Right cardiac atrium (tissue), 5 donors: Measurements from ENCODE around the gene BMF. TPM values are rescaled to one million over a fixed set of nuclear protein-coding genes. Genes with fewer than 3 reads are reported as not detected.
"Not testable (repeated sequence)": the region's sequence is repeated elsewhere in the genome, so short reads cannot be mapped to it uniquely, and the experiment has no call there.

Source experiments
- ATAC-seq, 2 donors: fragments of 200-7000 bp; cut with Tn5 transposase; one replicate each; pipeline versions ENCODE4 v1.8.0 to v1.9.1; 2020; ENCODE audit warnings: moderate library complexity in 2 of 2, mild to moderate bottlenecking in 1 of 2
- DNase-seq, 3 donors: peaks; one replicate each; pipeline ENCODE4 v3.0.0-alpha.2; 2020
- H3K27ac ChIP-seq: one replicate; pipeline ENCODE4 v1.5.1; 2013; ENCODE audit warnings: mild to moderate bottlenecking, low read length, control low read depth, moderate library complexity
- H3K27me3 ChIP-seq: one replicate; pipeline ENCODE4 v1.6.1; 2013; ENCODE audit not compliant: control insufficient read depth, insufficient read depth
- H3K4me1 ChIP-seq: one replicate; pipeline ENCODE4 v1.6.1; 2013; ENCODE audit warnings: low read length; ENCODE audit not compliant: control insufficient read depth, insufficient read depth
- H3K4me3 ChIP-seq: one replicate; pipeline ENCODE4 v1.5.1; 2013; ENCODE audit warnings: low read length, control low read depth
- H3K9me3 ChIP-seq: one replicate; pipeline ENCODE4 v1.6.1; 2013; ENCODE audit warnings: low read length; ENCODE audit not compliant: control insufficient read depth
- WGBS: extraction: QIAGEN DNeasy Blood & Tissue Kit; methylation state at CpG from one replicate; pipeline ENCODE4 v1.1.7; 2013; 5-methylcytosine and 5-hydroxymethylcytosine counted together
- intact Hi-C, 4 donors: fragments of 100-400 bp; cut with DNase I; formaldehyde crosslinking; loops; one replicate each; pipeline versions ENCODE4 v1.11.0 to v1.14.0; 2022 to 2023
- long read RNA-seq, 4 donors: library from polyadenylated mRNA; unstranded; transcript quantifications; one replicate each; pipeline ENCODE4 v2.0.0, GENCODE V29; 2020 to 2021
- polyA plus RNA-seq: library from polyadenylated mRNA; stranded (reverse); fragments of 200-250 nt; gene quantifications from one replicate; pipeline ENCODE4 v1.2.3, GENCODE V29; 2013
- total RNA-seq, 4 donors: library from RNA; stranded (reverse); fragmentation: NEBNext Ultra II Directional; extraction: Animal tissue kit (Norgen Biotek cat#: 25700); gene quantifications; one replicate each; pipeline ENCODE4 v1.2.1, GENCODE V29; 2021
- donor health status: healthy with polysubstance abuse.
- donor health status: DM: no; HTN: yes; CAD: no.
- donor health status: DM: no; HTN: no; CAD: no.
- donor health status: DM: no; HTN: yes; CAD: no; lungs with severe emphysema.
- donor health status: DM: yes; HTN: yes; CAD: no.

Gene BMF, protein sequence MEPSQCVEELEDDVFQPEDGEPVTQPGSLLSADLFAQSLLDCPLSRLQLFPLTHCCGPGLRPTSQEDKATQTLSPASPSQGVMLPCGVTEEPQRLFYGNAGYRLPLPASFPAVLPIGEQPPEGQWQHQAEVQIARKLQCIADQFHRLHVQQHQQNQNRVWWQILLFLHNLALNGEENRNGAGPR
- 1 to 10 TPM; 3.0 to 9.9 (median 8.5) TPM for total RNA-seq
- 2.9 TPM for polyA plus RNA-seq
- long read RNA-seq, donor 1, full-length matches to known transcripts, result 4 of 9 reads
- long read RNA-seq, donor 1, partial matches to known transcripts, result 0 of 9 reads
- long read RNA-seq, donor 1, other reads (novel, unspliced or antisense), result 5 of 9 reads
- long read RNA-seq, donor 2, partial matches to known transcripts, result 1 of 3 reads
- long read RNA-seq, donor 2, other reads (novel, unspliced or antisense), result 2 of 3 reads
- long read RNA-seq, donor 3, result 0 reads
- long read RNA-seq, donor 4, full-length matches to known transcripts, result 3 of 4 reads
- long read RNA-seq, donor 4, partial matches to known transcripts, result 1 of 4 reads
- long read RNA-seq, donor 4, other reads (novel, unspliced or antisense), result 0 of 4 reads

- H3K4me1 ChIP-seq, result peaks cover 25% of the 10 kb centered on the region
- intact Hi-C loops, result loop anchor here in 3 of 4 donors (5.0 to 10.0 kb wide), 4 partner anchors 47 to 64 kb away; no protein-coding TSS in a partner anchor
- peak; percentile 83 to 87 for ATAC-seq
- H3K9me3 ChIP-seq, result no peaks in the 10 kb centered on the region
- peak; percentile 100 for DNase-seq
- 5% methylated on average over 48 of the region's 48 CpGs for WGBS
- peak within 1 kb of the TSS; percentile 85 for H3K4me3 ChIP-seq
- peak within 1 kb of the TSS; percentile 65 for H3K27ac ChIP-seq
- H3K27me3 ChIP-seq, result no peaks in the 10 kb centered on the region
These were observed at the start of gene BMF for GRCh38 chr15:40108855-40109735. Gene BMF (minus strand): TSS chr15:40108879. CDS start chr15:40106086, 2,793 bp downstream.

- no peak overlapping the region for H3K27ac ChIP-seq
- no peaks in the 10 kb centered on the region for H3K9me3 ChIP-seq
- no peak overlapping the region for H3K4me3 ChIP-seq
- ATAC-seq (no peak), DNase-seq (no peak)
- intact Hi-C loops, result loop anchor here in 1 of 4 donors (5.0 kb wide), 1 partner anchor 51 kb away; the partner anchor contains the start of gene BMF
- no peaks in the 10 kb centered on the region for H3K4me1 ChIP-seq
- no peaks in the 10 kb centered on the region for H3K27me3 ChIP-seq
- WGBS, result 86% methylated on average over 7 of the region's 7 CpGs
These were observed 49.2 kb upstream of the BMF start for GRCh38 chr15:40157778-40158447.

DNA sequence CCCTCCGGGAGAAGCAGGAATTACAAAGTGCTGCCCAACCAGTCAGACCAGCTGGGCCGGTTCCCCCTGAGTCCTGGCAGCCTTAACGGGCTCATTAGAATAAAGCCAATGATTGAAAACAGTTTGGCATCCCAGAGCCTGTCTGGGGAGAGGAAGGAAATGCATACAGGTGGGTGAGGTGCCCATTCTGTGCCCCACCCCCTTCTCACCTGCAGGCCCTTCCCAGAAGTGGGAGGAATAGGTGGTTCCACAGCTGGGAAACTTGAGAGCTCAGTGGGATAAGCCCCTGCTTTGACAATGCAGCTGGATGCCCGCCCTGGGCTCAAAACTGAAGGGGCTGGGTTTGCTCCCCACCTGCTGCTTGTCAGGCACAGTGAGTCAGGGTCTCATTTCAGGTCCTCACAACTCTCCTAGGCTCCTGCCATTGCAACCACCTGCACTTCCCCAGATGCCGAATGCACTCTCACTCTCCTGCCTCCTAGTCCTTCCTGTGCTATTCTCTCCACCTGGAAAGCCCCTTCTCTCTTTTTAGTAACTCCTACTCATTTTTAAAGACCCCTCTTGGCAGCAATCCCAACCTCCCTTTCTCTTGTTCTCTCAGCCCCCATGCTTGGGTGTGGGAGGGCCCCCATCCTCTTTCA lies 46.7 kb upstream of the BMF start:
- intact Hi-C loops, result loop anchor here in 1 of 4 donors (5.0 kb wide), 1 partner anchor 48 kb away; the partner anchor contains the start of gene BMF
- H3K4me1 ChIP-seq, result no peaks in the 10 kb centered on the region
- DNase-seq, result no peak
- peak in 1 of 2 donors; percentile 14 for ATAC-seq
- whole genome bisulfite sequencing, result 55% methylated on average over 4 of the region's 5 CpGs
- H3K27ac ChIP-seq, result no peak overlapping the region
- no peak overlapping the region for H3K4me3 ChIP-seq
- no peaks in the 10 kb centered on the region for H3K9me3 ChIP-seq
- H3K27me3 ChIP-seq, result no peaks in the 10 kb centered on the region

GRCh38 chr15:40154821-40155220 lies 46.1 kb upstream of the BMF start:
- not testable (repeated sequence) for H3K4me3 ChIP-seq, H3K27me3 ChIP-seq, DNase-seq, H3K4me1 ChIP-seq, H3K27ac ChIP-seq, H3K9me3 ChIP-seq, ATAC-seq
- WGBS, result 89% methylated on average over 1 of the region's 1 CpG
- intact Hi-C loops, result loop anchor here in 1 of 4 donors (5.0 kb wide), 1 partner anchor 48 kb away; the partner anchor contains the start of gene BMF

DNA sequence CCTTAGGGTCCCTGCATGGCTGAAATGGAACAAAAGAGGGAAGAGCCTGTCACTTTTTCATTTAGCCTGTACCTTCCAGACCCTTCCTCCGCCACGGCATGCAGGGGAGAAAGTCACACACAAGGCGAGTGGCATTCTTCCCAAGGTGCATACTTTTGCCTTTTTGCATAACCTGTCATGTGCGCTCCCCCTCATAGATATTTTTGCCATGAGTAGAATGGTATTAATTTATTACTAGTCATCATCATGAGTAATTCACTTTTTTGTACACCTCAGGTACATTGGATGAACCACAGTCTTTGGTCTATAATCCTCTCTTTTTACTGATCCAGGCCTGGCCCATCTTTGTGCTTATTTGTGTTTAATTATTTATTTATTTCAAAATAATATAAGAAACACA lies 43.3 kb upstream of the BMF start:
- intact Hi-C loops, result no loop called here
- WGBS, result 88% methylated on average over 4 of the region's 4 CpGs
- ATAC-seq, result no peak

GRCh38 chr15:40151499-40151898 lies 42.8 kb upstream of the BMF start:
- intact Hi-C loops, result no loop called here
- Histone ChIP-seq H3K27me3 (no peaks in the 10 kb centered on the region), H3K4me3 (no peak overlapping the region), H3K4me1 (no peaks in the 10 kb centered on the region), H3K27ac (no peak overlapping the region), H3K9me3 (no peaks in the 10 kb centered on the region)
- WGBS, result 65% methylated on average over 6 of the region's 6 CpGs
- no peak for ATAC-seq
- no peak for DNase-seq

More for the DNA sequence above, 43.3 kb upstream of the BMF start:
- Histone ChIP-seq H3K9me3 (no peaks in the 10 kb centered on the region), H3K4me3 (no peak overlapping the region), H3K4me1 (no peaks in the 10 kb centered on the region), H3K27ac (no peak overlapping the region), H3K27me3 (no peaks in the 10 kb centered on the region)
- no peak for DNase-seq

- DNase-seq, result no peak
- Histone ChIP-seq H3K9me3 (no peaks in the 10 kb centered on the region), H3K27me3 (no peaks in the 10 kb centered on the region), H3K27ac (no peak overlapping the region), H3K4me3 (no peak overlapping the region), H3K4me1 (no peaks in the 10 kb centered on the region)
- ATAC-seq, result no peak
- 63% methylated on average over 9 of the region's 9 CpGs for WGBS
- intact Hi-C loops, result no loop called here
These were observed 41.7 kb upstream of the BMF start for GRCh38 chr15:40150163-40150925.

GRCh38 chr15:40149339-40149738 lies 40.7 kb upstream of the BMF start:
- Histone ChIP-seq H3K4me3 (no peak overlapping the region), H3K9me3 (no peaks in the 10 kb centered on the region), H3K27me3 (no peaks in the 10 kb centered on the region), H3K4me1 (no peaks in the 10 kb centered on the region), H3K27ac (no peak overlapping the region)
- DNase-seq (no peak), ATAC-seq (no peak)
- intact Hi-C loops, result no loop called here
- WGBS, result 88% methylated on average over 4 of the region's 4 CpGs

DNA sequence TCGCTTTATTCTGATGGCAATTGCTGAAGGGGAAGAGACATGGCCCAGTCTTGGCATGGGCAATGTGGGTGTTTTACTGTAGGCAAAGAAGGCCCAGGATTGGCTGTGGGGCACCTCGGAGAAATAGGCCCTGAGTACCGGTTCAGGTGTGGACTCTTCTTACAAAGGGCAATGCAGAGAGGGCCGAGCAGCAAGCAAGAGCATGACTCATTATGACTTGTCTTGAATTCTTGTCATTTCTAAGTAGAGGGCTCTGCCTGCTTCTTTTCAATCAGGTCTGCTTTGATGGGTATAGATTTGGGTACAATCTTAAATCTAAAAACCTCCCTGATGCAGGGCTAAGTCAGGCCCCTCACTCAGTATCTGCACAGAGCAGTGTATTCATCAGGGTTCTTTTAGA lies 37.4 kb upstream of the BMF start:
- Histone ChIP-seq H3K4me1 (no peaks in the 10 kb centered on the region), H3K27me3 (no peaks in the 10 kb centered on the region), H3K27ac (no peak overlapping the region), H3K9me3 (no peaks in the 10 kb centered on the region), H3K4me3 (no peak overlapping the region)
- no peak for ATAC-seq
- 88% methylated on average over 4 of the region's 4 CpGs for WGBS
- intact Hi-C loops, result no loop called here
- no peak for DNase-seq
